ENCODE data around the gene OR5B12. TPM values are rescaled to one million over a fixed set of nuclear protein-coding genes. Genes with fewer than 3 reads are reported as not detected.

OR5B12 gene
- total and polyA plus RNA-seq, 2 of the 8 experiments (the other 6 are each of a cell fraction or from before 2014, with no cell fraction given), result not detected

DNA sequence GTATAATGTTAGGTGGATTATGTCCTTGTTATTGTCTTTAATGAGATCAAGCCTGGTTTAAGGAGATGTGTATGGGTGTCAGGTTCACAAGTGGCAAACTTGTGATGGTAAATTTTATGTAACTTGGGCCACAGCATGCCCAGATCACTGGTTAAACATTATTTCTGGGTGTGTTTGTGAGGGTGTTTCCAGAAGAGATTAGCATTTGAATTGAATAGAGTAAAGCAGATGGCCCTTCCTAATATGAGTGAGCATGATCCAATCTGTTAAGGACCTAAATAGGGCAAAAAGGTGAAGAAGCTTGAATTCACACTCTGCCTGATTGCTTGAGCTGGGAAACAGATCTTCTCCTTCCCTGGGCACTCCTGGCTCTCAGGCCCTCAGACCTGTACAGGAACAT lies 45.1 kb upstream of the OR5B12 start (continued):
- TF ChIP-seq SIRT6 (IDR thresholded peaks at IDR 0.05; ENCODE audit: low read length) (no peak), BCL11A (IDR thresholded peaks at IDR 0.05; ENCODE audit: low read depth in 2 of 2, low read length in 2 of 2) (no peak), CBX5 (IDR thresholded peaks at IDR 0.05; ENCODE audit: low read depth, low read length) (no peak)
- TF ChIP-seq, protein P1, sequence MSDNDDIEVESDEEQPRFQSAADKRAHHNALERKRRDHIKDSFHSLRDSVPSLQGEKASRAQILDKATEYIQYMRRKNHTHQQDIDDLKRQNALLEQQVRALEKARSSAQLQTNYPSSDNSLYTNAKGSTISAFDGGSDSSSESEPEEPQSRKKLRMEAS (IDR thresholded peaks at IDR 0.05), result no peak
- TF ChIP-seq, protein P2, sequence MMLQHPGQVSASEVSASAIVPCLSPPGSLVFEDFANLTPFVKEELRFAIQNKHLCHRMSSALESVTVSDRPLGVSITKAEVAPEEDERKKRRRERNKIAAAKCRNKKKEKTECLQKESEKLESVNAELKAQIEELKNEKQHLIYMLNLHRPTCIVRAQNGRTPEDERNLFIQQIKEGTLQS (IDR thresholded peaks at IDR 0.05; ENCODE audit: insufficient read depth, low read depth, low read length), result no peak
- TF ChIP-seq, protein P3, sequence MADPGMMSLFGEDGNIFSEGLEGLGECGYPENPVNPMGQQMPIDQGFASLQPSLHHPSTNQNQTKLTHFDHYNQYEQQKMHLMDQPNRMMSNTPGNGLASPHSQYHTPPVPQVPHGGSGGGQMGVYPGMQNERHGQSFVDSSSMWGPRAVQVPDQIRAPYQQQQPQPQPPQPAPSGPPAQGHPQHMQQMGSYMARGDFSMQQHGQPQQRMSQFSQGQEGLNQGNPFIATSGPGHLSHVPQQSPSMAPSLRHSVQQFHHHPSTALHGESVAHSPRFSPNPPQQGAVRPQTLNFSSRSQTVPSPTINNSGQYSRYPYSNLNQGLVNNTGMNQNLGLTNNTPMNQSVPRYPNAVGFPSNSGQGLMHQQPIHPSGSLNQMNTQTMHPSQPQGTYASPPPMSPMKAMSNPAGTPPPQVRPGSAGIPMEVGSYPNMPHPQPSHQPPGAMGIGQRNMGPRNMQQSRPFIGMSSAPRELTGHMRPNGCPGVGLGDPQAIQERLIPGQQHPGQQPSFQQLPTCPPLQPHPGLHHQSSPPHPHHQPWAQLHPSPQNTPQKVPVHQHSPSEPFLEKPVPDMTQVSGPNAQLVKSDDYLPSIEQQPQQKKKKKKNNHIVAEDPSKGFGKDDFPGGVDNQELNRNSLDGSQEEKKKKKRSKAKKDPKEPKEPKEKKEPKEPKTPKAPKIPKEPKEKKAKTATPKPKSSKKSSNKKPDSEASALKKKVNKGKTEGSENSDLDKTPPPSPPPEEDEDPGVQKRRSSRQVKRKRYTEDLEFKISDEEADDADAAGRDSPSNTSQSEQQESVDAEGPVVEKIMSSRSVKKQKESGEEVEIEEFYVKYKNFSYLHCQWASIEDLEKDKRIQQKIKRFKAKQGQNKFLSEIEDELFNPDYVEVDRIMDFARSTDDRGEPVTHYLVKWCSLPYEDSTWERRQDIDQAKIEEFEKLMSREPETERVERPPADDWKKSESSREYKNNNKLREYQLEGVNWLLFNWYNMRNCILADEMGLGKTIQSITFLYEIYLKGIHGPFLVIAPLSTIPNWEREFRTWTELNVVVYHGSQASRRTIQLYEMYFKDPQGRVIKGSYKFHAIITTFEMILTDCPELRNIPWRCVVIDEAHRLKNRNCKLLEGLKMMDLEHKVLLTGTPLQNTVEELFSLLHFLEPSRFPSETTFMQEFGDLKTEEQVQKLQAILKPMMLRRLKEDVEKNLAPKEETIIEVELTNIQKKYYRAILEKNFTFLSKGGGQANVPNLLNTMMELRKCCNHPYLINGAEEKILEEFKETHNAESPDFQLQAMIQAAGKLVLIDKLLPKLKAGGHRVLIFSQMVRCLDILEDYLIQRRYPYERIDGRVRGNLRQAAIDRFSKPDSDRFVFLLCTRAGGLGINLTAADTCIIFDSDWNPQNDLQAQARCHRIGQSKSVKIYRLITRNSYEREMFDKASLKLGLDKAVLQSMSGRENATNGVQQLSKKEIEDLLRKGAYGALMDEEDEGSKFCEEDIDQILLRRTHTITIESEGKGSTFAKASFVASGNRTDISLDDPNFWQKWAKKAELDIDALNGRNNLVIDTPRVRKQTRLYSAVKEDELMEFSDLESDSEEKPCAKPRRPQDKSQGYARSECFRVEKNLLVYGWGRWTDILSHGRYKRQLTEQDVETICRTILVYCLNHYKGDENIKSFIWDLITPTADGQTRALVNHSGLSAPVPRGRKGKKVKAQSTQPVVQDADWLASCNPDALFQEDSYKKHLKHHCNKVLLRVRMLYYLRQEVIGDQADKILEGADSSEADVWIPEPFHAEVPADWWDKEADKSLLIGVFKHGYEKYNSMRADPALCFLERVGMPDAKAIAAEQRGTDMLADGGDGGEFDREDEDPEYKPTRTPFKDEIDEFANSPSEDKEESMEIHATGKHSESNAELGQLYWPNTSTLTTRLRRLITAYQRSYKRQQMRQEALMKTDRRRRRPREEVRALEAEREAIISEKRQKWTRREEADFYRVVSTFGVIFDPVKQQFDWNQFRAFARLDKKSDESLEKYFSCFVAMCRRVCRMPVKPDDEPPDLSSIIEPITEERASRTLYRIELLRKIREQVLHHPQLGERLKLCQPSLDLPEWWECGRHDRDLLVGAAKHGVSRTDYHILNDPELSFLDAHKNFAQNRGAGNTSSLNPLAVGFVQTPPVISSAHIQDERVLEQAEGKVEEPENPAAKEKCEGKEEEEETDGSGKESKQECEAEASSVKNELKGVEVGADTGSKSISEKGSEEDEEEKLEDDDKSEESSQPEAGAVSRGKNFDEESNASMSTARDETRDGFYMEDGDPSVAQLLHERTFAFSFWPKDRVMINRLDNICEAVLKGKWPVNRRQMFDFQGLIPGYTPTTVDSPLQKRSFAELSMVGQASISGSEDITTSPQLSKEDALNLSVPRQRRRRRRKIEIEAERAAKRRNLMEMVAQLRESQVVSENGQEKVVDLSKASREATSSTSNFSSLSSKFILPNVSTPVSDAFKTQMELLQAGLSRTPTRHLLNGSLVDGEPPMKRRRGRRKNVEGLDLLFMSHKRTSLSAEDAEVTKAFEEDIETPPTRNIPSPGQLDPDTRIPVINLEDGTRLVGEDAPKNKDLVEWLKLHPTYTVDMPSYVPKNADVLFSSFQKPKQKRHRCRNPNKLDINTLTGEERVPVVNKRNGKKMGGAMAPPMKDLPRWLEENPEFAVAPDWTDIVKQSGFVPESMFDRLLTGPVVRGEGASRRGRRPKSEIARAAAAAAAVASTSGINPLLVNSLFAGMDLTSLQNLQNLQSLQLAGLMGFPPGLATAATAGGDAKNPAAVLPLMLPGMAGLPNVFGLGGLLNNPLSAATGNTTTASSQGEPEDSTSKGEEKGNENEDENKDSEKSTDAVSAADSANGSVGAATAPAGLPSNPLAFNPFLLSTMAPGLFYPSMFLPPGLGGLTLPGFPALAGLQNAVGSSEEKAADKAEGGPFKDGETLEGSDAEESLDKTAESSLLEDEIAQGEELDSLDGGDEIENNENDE (IDR thresholded peaks at IDR 0.05; ENCODE audit: insufficient replicate concordance, low read length), result no peak
